ENCODE measurements around the gene PI4KA. TPM values are rescaled to one million over a fixed set of nuclear protein-coding genes. Genes with fewer than 3 reads are reported as not detected.

The PI4KA gene
- total and polyA plus RNA-seq, 2 experiments from 2014 or later = 17.1 to 38.1 TPM

- no peak overlapping the region for H3K27ac Mint-ChIP-seq
- H4K20me1 ChIP-seq (replicated peaks; ENCODE audit: insufficient read depth) = no peaks in the 10 kb centered on the region; the same call in none of the 2 replicates
- H3K4me3 ChIP-seq = no peak overlapping the region
- peaks cover 26% of the 10 kb centered on the region for H3K4me1 Mint-ChIP-seq
- peaks cover 15% of the 10 kb centered on the region for H3K4me1 ChIP-seq (ENCODE audit: insufficient read depth)
- no peak overlapping the region for H3K27ac ChIP-seq (ENCODE audit: low read depth)
- no peaks in the 10 kb centered on the region for H3F3A ChIP-seq (replicated peaks; ENCODE audit: low read depth)
- no peaks in the 10 kb centered on the region for H3K9me2 ChIP-seq (ENCODE audit: insufficient read depth)
- no peak overlapping the region for H3K4me3 Mint-ChIP-seq
- DNase-seq (ENCODE audit: low spot score) (peak; percentile 83), ATAC-seq (peak; percentile 88)
- TF ChIP-seq ZNF331 (CRISPR knock-in tag; IDR thresholded peaks at IDR 0.05; ENCODE audit: low read depth) (no peak), JUNB (IDR thresholded peaks at IDR 0.05; ENCODE audit: unreplicated experiment) (no peak), ETS1 (IDR thresholded peaks at IDR 0.05) (no peak), EZH2phosphoT487 (IDR thresholded peaks at IDR 0.05; ENCODE audit: unreplicated experiment) (no peak), CREB1 (CRISPR knock-in tag; IDR thresholded peaks at IDR 0.05; ENCODE audit: low read depth) (no peak), ZNF114 (CRISPR knock-in tag; IDR thresholded peaks at IDR 0.05) (no peak), POLR2AphosphoS5 (IDR thresholded peaks at IDR 0.05; ENCODE audit: low read depth) (no peak)
- TF ChIP-seq, protein P1, sequence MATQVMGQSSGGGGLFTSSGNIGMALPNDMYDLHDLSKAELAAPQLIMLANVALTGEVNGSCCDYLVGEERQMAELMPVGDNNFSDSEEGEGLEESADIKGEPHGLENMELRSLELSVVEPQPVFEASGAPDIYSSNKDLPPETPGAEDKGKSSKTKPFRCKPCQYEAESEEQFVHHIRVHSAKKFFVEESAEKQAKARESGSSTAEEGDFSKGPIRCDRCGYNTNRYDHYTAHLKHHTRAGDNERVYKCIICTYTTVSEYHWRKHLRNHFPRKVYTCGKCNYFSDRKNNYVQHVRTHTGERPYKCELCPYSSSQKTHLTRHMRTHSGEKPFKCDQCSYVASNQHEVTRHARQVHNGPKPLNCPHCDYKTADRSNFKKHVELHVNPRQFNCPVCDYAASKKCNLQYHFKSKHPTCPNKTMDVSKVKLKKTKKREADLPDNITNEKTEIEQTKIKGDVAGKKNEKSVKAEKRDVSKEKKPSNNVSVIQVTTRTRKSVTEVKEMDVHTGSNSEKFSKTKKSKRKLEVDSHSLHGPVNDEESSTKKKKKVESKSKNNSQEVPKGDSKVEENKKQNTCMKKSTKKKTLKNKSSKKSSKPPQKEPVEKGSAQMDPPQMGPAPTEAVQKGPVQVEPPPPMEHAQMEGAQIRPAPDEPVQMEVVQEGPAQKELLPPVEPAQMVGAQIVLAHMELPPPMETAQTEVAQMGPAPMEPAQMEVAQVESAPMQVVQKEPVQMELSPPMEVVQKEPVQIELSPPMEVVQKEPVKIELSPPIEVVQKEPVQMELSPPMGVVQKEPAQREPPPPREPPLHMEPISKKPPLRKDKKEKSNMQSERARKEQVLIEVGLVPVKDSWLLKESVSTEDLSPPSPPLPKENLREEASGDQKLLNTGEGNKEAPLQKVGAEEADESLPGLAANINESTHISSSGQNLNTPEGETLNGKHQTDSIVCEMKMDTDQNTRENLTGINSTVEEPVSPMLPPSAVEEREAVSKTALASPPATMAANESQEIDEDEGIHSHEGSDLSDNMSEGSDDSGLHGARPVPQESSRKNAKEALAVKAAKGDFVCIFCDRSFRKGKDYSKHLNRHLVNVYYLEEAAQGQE (IDR thresholded peaks at IDR 0.05; ENCODE audit: unreplicated experiment) = no peak
- TF ChIP-seq, protein P2, sequence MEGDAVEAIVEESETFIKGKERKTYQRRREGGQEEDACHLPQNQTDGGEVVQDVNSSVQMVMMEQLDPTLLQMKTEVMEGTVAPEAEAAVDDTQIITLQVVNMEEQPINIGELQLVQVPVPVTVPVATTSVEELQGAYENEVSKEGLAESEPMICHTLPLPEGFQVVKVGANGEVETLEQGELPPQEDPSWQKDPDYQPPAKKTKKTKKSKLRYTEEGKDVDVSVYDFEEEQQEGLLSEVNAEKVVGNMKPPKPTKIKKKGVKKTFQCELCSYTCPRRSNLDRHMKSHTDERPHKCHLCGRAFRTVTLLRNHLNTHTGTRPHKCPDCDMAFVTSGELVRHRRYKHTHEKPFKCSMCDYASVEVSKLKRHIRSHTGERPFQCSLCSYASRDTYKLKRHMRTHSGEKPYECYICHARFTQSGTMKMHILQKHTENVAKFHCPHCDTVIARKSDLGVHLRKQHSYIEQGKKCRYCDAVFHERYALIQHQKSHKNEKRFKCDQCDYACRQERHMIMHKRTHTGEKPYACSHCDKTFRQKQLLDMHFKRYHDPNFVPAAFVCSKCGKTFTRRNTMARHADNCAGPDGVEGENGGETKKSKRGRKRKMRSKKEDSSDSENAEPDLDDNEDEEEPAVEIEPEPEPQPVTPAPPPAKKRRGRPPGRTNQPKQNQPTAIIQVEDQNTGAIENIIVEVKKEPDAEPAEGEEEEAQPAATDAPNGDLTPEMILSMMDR (conservative IDR thresholded peaks at IDR 0.05; ENCODE audit: low read depth in 2 of 2) = peak; percentile 68 to 87
- peaks cover 3% of the 10 kb centered on the region for H3K27me3 Mint-ChIP-seq (ENCODE audit: insufficient read depth, low read depth, poor library complexity)
- no peak overlapping the region for H2AFZ ChIP-seq
- no peaks in the 10 kb centered on the region for H3K27me3 ChIP-seq (ENCODE audit: insufficient read depth)
- no peaks in the 10 kb centered on the region; the same call in 1 of the 3 replicates for H3K36me3 Mint-ChIP-seq (ENCODE audit: low read depth)
- H3K4me2 ChIP-seq = peak overlapping the region; percentile 57; the same call in 1 of the 2 replicates
- H3K79me2 ChIP-seq (replicated peaks; ENCODE audit: insufficient read depth) = no peaks in the 10 kb centered on the region
- H3K9me3 Mint-ChIP-seq = no peaks in the 10 kb centered on the region
- H3K36me3 ChIP-seq (ENCODE audit: insufficient read depth) = no peaks in the 10 kb centered on the region
These were observed 74.5 kb downstream of the PI4KA start for GRCh38 chr22:20783844-20784723.
